GM18511 (cell line): ENCODE measurements around the gene SNX19.

ENCODE experiments used
- ATAC-seq: cut with Tn5 transposase; IDR thresholded peaks from one replicate; pipeline ENCODE4 v1.9.1; 2021; ENCODE audit warnings: mild to moderate bottlenecking, moderate library complexity; ENCODE audit not compliant: unreplicated experiment

Gene SNX19

GRCh38 chr11:130908061-130908460 is 8.2 kb downstream of the SNX19 start:
- ATAC-seq, result no peak

DNA sequence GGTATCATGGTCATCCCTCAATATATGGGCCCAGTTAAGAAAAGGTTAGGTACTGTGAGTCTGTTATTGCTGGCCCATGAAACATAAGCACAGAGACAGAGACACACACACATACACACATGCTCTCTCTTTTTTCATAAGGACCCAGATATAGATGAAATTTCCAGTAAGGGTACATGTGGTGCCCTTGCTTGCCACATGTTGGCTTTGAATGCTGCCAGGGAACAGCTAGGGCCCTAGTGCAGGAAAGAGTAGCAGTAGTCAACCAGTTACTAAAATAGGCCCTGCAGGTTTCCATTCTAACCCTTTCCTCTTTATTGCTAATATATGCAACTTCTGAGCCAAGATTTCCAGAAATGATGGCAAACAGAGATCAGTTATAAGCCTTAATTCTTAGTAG is 9.1 kb downstream of the SNX19 start:
- no peak for ATAC-seq

DNA sequence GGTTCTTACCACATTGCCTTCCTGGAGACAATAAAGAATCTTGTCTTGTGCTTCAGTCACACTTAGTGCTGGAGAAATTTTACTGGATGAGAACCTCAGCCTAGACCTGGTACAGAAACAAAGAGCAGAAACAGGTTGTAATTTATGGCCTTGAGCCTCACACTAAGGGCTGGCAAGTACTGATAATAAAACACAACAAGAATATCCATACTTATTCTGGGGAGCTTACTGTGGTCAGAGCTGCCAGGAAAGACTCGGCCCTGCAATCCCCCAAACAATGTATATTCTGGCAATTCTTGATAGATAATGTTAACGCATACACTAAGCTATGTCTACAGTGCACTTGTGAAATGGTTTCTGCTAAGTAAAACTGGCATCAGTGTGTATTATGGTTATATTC is 9.7 kb downstream of the SNX19 start:
- no peak for ATAC-seq

GRCh38 chr11:130905512-130905911 is 10.8 kb downstream of the SNX19 start:
- no peak for ATAC-seq

GRCh38 chr11:130904380-130904779 is 11.9 kb downstream of the SNX19 start:
- no peak for ATAC-seq

- ATAC-seq, result no peak
Measured at GRCh38 chr11:130902380-130902779, 13.9 kb downstream of the SNX19 start.

DNA sequence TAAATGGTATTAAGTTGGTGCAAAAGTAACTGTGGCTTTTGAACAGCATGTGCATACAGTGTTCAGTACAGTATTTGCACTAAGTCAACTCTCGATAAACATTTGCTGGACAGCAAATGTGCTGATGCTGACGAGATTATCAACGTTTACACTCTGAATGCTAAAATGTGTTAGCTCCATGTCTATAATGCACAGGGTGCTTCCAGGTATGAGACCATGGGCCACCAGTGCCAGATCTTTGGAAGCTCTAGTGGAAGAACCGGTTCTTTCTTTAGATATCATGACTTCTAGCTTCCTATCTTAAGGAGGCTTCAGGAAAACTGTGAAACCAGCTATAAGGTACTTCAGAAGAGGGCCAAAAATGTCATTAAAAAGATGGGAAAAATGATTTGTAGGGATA is 17.2 kb downstream of the SNX19 start:
- no peak for ATAC-seq

DNA sequence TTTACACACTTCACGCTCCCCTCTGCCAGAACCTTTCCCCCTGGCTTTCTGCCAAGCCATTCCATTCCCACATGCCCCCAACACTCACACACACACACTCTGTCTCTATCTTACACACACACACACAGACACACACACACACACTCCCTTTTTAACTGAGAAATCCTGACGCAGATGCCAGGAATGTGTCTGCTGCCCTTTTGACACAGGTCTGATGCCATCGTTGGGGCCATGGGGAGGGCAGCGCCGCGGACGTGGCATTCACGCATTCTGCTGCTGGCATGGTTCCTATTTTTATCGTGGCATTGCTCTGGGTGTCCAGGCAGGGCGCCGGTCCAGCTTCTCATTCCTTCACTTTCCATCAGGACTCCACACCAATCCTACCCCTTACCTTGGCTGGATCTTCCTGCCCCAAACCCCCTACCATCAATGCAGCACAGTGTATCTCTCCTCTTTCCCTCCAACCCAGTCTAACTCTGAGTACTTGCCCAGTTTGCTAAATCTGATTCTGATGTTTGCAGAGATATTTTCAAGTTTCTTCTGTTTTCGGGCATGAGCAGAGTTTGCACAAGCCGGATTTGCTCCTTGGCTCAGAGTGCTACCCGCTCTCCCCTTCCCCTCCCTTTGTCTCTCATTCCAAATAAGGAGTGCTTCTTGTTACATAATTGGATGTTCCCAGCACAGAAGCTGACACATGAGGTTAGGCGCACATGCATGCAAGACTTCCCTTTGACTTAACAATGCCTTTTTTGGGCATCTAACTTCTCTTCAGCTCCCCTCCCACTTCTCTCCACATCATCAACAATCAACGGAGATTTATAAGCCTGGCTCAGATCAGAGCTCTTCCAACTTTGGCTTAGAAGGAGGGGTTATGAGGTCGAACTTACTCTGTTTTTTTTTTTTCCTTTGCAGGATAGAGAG is 18.8 kb downstream of the SNX19 start:
- ATAC-seq, result no peak

GRCh38 chr11:130894322-130895025 is 21.8 kb downstream of the SNX19 start:
- peak; percentile 97 for ATAC-seq

- no peak for ATAC-seq
Measured at GRCh38 chr11:130892861-130893260, 23.4 kb downstream of the SNX19 start.

DNA sequence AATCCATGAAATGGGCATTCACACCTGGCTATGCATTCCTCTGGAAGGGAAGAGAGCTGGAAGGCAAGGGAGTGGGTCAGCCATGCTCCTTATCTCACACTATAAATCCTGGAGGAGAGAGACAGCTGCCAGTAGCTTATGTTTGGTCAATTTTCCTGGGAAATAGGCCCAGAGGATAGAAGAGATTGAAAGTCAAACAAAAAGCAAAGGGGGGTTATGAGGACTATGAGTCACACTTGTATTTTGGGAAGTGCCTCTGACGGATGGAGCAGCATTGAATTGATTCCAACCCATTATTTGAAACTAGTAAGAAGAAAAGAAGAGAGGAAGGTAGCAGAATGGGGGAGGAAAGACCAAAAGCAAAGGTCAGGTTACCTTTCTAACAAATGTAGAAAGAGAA is 25.0 kb downstream of the SNX19 start:
- ATAC-seq, result no peak

DNA sequence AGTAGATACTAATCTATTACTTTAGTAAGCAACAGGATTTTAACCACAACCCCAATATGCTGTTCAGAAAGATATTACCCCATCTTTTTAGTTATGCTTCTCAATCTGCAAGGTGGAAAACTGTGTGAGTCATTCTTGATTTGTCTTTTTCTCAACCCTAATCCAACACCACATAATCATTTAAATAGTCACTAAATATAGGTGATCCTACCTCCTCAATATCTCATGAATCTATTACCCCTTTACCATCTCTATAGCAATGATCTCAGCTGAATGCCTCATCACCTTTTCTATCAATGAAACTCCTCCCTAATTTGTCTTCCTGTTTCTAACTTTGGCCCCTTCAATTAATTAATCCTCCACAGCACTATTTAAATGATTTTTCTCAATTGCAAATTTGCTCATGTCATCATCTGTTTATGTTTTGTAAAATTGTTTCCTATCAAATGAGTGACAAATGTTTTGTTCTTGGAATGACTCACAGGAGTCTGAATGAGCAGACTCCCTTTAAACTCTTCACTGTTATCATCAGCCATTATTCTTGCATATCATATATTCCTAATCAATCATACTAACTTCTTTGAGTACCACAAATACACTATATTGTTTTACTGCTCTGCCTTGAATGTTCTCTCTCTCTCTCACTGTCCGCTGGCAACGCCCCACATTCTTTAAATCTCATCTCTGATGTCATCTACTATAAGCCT is 26.1 kb downstream of the SNX19 start:
- no peak for ATAC-seq

DNA sequence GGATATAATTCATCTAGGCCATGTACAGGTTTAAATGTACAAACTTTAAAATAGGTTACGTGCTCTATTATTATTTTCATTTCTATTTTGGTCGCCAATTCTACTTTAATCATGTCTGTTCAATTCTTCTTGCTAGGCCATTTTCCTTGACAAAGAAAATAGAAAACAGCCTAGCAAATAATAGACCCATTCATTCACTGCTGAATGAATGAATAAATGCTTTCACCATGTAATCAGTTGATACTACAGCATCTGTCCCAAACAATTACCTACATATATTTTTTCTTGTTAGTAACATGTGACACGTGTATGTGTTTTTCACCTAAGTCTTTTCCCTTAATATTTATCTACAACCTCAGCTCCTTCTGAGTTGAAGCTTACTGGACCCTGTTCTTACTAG is 27.5 kb downstream of the SNX19 start:
- ATAC-seq, result no peak

- ATAC-seq, result no peak
Measured at GRCh38 chr11:130886704-130887103, 29.6 kb downstream of the SNX19 start.

- no peak for ATAC-seq
Measured at GRCh38 chr11:130882138-130882551, 34.1 kb downstream of the SNX19 start.

DNA sequence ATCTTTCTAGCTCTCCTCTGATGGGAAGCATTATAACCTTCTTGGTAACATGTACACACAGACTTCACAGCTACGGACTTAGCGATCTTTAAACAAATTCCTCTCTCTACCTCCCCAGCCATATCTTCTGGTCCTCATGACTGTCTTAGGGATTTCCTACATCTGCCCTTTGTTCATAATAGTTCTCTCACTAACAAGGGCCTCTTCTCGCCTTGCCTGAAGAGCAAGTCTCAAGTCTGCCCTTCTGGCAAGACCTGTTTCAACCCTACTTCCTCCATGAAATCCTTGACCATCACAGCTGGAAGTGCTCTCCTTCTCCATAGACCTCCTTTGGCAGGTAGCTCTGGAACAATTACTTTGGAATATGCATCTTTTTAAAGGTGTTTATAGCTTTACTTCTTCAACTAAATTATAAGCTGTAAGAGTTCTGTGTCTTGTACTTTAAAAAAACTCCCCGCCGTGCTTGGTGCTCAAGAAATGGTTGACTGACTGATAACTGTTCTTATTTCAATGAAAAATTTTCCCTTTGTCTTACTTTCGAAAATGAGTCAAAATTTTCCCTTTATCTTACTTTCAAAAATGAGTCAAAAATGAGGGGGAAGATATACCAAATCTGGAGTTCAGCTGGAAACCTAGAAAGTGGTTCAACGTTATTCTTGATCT is 34.7 kb downstream of the SNX19 start:
- ATAC-seq, result no peak

DNA sequence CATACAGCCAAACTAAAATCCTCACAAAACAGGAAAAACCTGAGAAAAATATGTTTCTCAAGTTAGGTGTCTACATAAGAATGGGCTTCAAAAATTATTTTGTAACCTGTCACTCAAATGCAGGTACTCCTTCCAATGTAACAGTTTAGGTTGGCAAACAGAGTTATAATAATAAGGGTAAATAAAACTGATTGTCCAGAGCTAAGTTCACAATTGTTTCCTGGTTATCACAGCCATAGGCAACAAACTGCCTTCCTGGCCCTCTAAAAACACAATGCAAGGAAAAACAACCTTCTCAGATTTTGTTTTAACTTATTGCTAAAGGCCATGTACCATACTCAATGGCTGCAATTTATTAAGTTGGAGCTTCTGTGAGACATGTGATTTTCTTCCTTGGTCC is 36.4 kb downstream of the SNX19 start:
- ATAC-seq, result no peak

- ATAC-seq, result no peak
Measured at GRCh38 chr11:130876931-130877915, 39.1 kb downstream of the SNX19 start.

GRCh38 chr11:130876100-130876499 is 40.2 kb downstream of the SNX19 start:
- no peak for ATAC-seq
